ENCODE results near the gene NR1I2.

NR1I2 gene

GRCh38 chr3:119779731-119780383 is 2.0 kb upstream of the NR1I2 start:
- TF ChIP-seq CTCF (conservative IDR thresholded peaks at IDR 0.05; ENCODE audit: low read length): no peak
- no peak for TF ChIP-seq EZH2phosphoT487 (IDR thresholded peaks at IDR 0.05; ENCODE audit: borderline replicate concordance)
- no peak overlapping the region for H3K4me3 ChIP-seq (ENCODE audit: low read length, poor library complexity, severe bottlenecking)
- no peaks in the 10 kb centered on the region for H4K20me1 ChIP-seq (ENCODE audit: insufficient read depth, low read length, poor library complexity, severe bottlenecking)
- H3K9ac ChIP-seq (ENCODE audit: low read depth, low read length, poor library complexity, severe bottlenecking): no peak overlapping the region
- H3K36me3 ChIP-seq (ENCODE audit: insufficient read depth, low read length): no peaks in the 10 kb centered on the region
- H3K4me1 ChIP-seq (ENCODE audit: insufficient read depth, low read length, poor library complexity, severe bottlenecking): peaks cover 4% of the 10 kb centered on the region
- no peaks in the 10 kb centered on the region for H3K9me3 ChIP-seq (ENCODE audit: insufficient read depth, low read depth, low read length)
- no peak overlapping the region for H3K4me2 ChIP-seq (ENCODE audit: low read depth, low read length, poor library complexity, severe bottlenecking)
- no peaks in the 10 kb centered on the region for H3K79me2 ChIP-seq (ENCODE audit: insufficient read depth, low read length)
- no peaks in the 10 kb centered on the region for H3K9me2 ChIP-seq (replicated peaks; ENCODE audit: low read depth, low read length)
- no peaks in the 10 kb centered on the region for H3F3A ChIP-seq (ENCODE audit: low read depth)
- no peaks in the 10 kb centered on the region for H3K27me3 ChIP-seq (ENCODE audit: insufficient read depth, low read length, poor library complexity, severe bottlenecking)
- no peak overlapping the region for H2AFZ ChIP-seq (ENCODE audit: low read length)

GRCh38 chr3:119782460-119782859 is 559 bp downstream of the NR1I2 start:
- Histone ChIP-seq H3K4me2 (ENCODE audit: low read depth, low read length, poor library complexity, severe bottlenecking) (no peak overlapping the region), H2AFZ (ENCODE audit: low read length) (no peak overlapping the region), H3K36me3 (ENCODE audit: insufficient read depth, low read length) (no peaks in the 10 kb centered on the region), H3K4me1 (ENCODE audit: insufficient read depth, low read length, poor library complexity, severe bottlenecking) (peaks cover 4% of the 10 kb centered on the region), H3K27me3 (ENCODE audit: insufficient read depth, low read length, poor library complexity, severe bottlenecking) (no peaks in the 10 kb centered on the region), H3F3A (ENCODE audit: low read depth) (no peaks in the 10 kb centered on the region), H3K9ac (ENCODE audit: low read depth, low read length, poor library complexity, severe bottlenecking) (no peak overlapping the region), H4K20me1 (ENCODE audit: insufficient read depth, low read length, poor library complexity, severe bottlenecking) (no peaks in the 10 kb centered on the region), H3K9me2 (replicated peaks; ENCODE audit: low read depth, low read length) (no peaks in the 10 kb centered on the region), H3K9me3 (ENCODE audit: insufficient read depth, low read depth, low read length) (no peaks in the 10 kb centered on the region), H3K4me3 (ENCODE audit: low read length, poor library complexity, severe bottlenecking) (no peak overlapping the region), H3K79me2 (ENCODE audit: insufficient read depth, low read length) (no peaks in the 10 kb centered on the region)
- TF ChIP-seq EZH2phosphoT487 (IDR thresholded peaks at IDR 0.05; ENCODE audit: borderline replicate concordance): no peak
- TF ChIP-seq CTCF (conservative IDR thresholded peaks at IDR 0.05; ENCODE audit: low read length): no peak

GRCh38 chr3:119783255-119783654 is 1.4 kb downstream of the NR1I2 start:
- H3F3A ChIP-seq (ENCODE audit: low read depth): no peaks in the 10 kb centered on the region
- H3K9me3 ChIP-seq (ENCODE audit: insufficient read depth, low read depth, low read length): no peaks in the 10 kb centered on the region
- no peaks in the 10 kb centered on the region for H3K27me3 ChIP-seq (ENCODE audit: insufficient read depth, low read length, poor library complexity, severe bottlenecking)
- no peaks in the 10 kb centered on the region for H3K79me2 ChIP-seq (ENCODE audit: insufficient read depth, low read length)
- H3K4me2 ChIP-seq (ENCODE audit: low read depth, low read length, poor library complexity, severe bottlenecking): no peak overlapping the region
- TF ChIP-seq CTCF (conservative IDR thresholded peaks at IDR 0.05; ENCODE audit: low read length) (no peak), EZH2phosphoT487 (IDR thresholded peaks at IDR 0.05; ENCODE audit: borderline replicate concordance) (no peak)
- no peak overlapping the region for H3K4me3 ChIP-seq (ENCODE audit: low read length, poor library complexity, severe bottlenecking)
- H4K20me1 ChIP-seq (ENCODE audit: insufficient read depth, low read length, poor library complexity, severe bottlenecking): no peaks in the 10 kb centered on the region
- H3K9me2 ChIP-seq (replicated peaks; ENCODE audit: low read depth, low read length): no peaks in the 10 kb centered on the region
- peaks cover 4% of the 10 kb centered on the region for H3K4me1 ChIP-seq (ENCODE audit: insufficient read depth, low read length, poor library complexity, severe bottlenecking)
- H2AFZ ChIP-seq (ENCODE audit: low read length): no peak overlapping the region
- H3K9ac ChIP-seq (ENCODE audit: low read depth, low read length, poor library complexity, severe bottlenecking): no peak overlapping the region
- H3K36me3 ChIP-seq (ENCODE audit: insufficient read depth, low read length): no peaks in the 10 kb centered on the region
